ENCODE measurements around the gene CFAP77. TPM values are rescaled to one million over a fixed set of nuclear protein-coding genes. Genes with fewer than 3 reads are reported as not detected.

The CFAP77 gene
- total and polyA plus RNA-seq, 2 of the 4 experiments (the other 2 are of a cell fraction), result not detected

DNA sequence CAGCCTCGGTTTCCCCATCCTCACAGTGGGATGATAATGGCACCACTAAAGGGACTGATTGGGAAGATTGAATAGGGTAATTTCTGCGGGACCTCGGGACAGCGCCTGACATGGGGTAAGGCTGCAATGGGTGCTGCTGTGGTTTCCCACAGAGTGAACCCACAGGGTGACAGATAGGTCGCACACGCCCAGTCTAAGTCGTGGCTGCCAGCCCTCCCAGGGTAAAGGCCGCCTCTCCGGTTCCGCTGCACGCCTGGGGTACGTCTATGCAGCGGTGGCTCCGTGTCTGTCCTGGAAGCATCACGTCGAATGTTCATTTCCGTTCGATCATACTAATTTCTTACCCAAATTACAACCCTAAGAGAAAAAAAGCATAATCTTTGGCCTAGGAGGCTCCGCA lies 631 bp downstream of the CFAP77 start:
- TF ChIP-seq RCOR1 (IDR thresholded peaks at IDR 0.05; ENCODE audit: insufficient replicate concordance, low read length) (no peak), RAD21 (IDR thresholded peaks at IDR 0.05; ENCODE audit: low read length) (no peak), MAFK (IDR thresholded peaks at IDR 0.05; ENCODE audit: low read depth, low read length) (no peak), MXI1 (IDR thresholded peaks at IDR 0.05; ENCODE audit: borderline replicate concordance, low read depth, low read length) (no peak), BHLHE40 (IDR thresholded peaks at IDR 0.05; ENCODE audit: low read depth, low read length) (no peak), RFX5 (IDR thresholded peaks at IDR 0.05; ENCODE audit: low read depth, low read length) (no peak), CEBPB (IDR thresholded peaks at IDR 0.05; ENCODE audit: low read depth, low read length) (no peak), NFE2L2 (IDR thresholded peaks at IDR 0.05; ENCODE audit: low read depth, low read length) (no peak), POLR2A (IDR thresholded peaks at IDR 0.05; ENCODE audit: low read depth, low read length) (no peak), USF2 (IDR thresholded peaks at IDR 0.05; ENCODE audit: low read depth, low read length) (no peak), MAZ (IDR thresholded peaks at IDR 0.05; ENCODE audit: borderline replicate concordance, low read depth, low read length) (no peak), CHD1 (IDR thresholded peaks at IDR 0.05; ENCODE audit: low read depth, low read length) (no peak)
- TF ChIP-seq, protein P1, sequence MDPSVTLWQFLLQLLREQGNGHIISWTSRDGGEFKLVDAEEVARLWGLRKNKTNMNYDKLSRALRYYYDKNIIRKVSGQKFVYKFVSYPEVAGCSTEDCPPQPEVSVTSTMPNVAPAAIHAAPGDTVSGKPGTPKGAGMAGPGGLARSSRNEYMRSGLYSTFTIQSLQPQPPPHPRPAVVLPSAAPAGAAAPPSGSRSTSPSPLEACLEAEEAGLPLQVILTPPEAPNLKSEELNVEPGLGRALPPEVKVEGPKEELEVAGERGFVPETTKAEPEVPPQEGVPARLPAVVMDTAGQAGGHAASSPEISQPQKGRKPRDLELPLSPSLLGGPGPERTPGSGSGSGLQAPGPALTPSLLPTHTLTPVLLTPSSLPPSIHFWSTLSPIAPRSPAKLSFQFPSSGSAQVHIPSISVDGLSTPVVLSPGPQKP (IDR thresholded peaks at IDR 0.05; ENCODE audit: borderline replicate concordance, low read depth, low read length), result no peak
- no peak for ATAC-seq (ENCODE audit: low read depth)

More for the DNA sequence above, 631 bp downstream of the CFAP77 start:
- dilution Hi-C loops (cut with HindIII; ENCODE audit: low sequenced_read_pairs, unreplicated experiment) (no loop called here), intact Hi-C loops (cut with micrococcal nuclease) (loop anchor here (1.0 to 10.0 kb wide), 4 partner anchors 94 to 494 kb away; no protein-coding TSS in a partner anchor), in situ Hi-C loops (cut with MboI; ENCODE audit: low sequenced_read_pairs) (no loop called here)
- no peak overlapping the region for H3K4me3 ChIP-seq (ENCODE audit: insufficient read depth, low read depth, low read length)
- no peak overlapping the region for H2AK5ac ChIP-seq (ENCODE audit: low read depth, low read length)
- no peak overlapping the region for H4K5ac ChIP-seq (ENCODE audit: low read depth, low read length)
- H4K8ac ChIP-seq (ENCODE audit: low read depth in 2 of 2, low read length in 2 of 2), result no peak overlapping the region
- WGBS, 2 experiments (ENCODE audit: extremely low coverage in 2 of 2, insufficient read length in 1 of 2), result 15% methylated on average over 10 of the region's 19 CpGs; no CpG with 5 or more reads in 1 of the 2 experiments
- POLR2A ChIA-PET (ENCODE audit: unreplicated experiment), result no interaction called here
- no peaks in the 10 kb centered on the region for H4K20me1 ChIP-seq (ENCODE audit: insufficient read depth, low read length)
- no peak overlapping the region for H2AK9ac ChIP-seq (replicated peaks; ENCODE audit: low read depth, low read length, poor library complexity)
- H3K9me1 ChIP-seq (ENCODE audit: insufficient read depth, low read length), result peaks cover 7% of the 10 kb centered on the region; the same call in 1 of the 2 replicates
- no peak overlapping the region for H3K18ac ChIP-seq (ENCODE audit: low read depth, low read length)
- no peaks in the 10 kb centered on the region for H3K9me3 ChIP-seq (ENCODE audit: control insufficient read depth, insufficient read depth, low read length)
- H2BK20ac ChIP-seq (ENCODE audit: low read depth, low read length), result no peak overlapping the region
- no peak overlapping the region for H3K27ac ChIP-seq (ENCODE audit: insufficient read depth, low read length)
- H2BK5ac ChIP-seq (ENCODE audit: low read depth, low read length, poor library complexity, severe bottlenecking), result no peak overlapping the region
- no peaks in the 10 kb centered on the region for H3K36me3 ChIP-seq (ENCODE audit: control insufficient read depth, insufficient read depth, low read length)
- no peaks in the 10 kb centered on the region; the same call in 1 of the 2 replicates for H3K4me1 ChIP-seq (ENCODE audit: control insufficient read depth, insufficient read depth, low read length)
- CTCF ChIA-PET, result no interaction called here
- no peak overlapping the region for H2BK120ac ChIP-seq (ENCODE audit: low read depth, low read length)
- H3K79me1 ChIP-seq (ENCODE audit: low read depth in 1 of 2, low read length in 2 of 2), result peaks cover 4 to 5% of the 10 kb centered on the region in 2 experiments; a peak in 3 of 4 replicates
- H4K91ac ChIP-seq (ENCODE audit: insufficient read depth, low read depth, low read length), result no peak overlapping the region
- H3K4ac ChIP-seq (ENCODE audit: low read depth, low read length), result no peak overlapping the region
- no peak overlapping the region for H3K56ac ChIP-seq (ENCODE audit: extremely low read depth, insufficient read depth, low read length)
- no TSS peak for BruUV-seq (replicated peaks)
- no peak overlapping the region for H2BK15ac ChIP-seq (ENCODE audit: low read depth, low read length)
- H3K27me3 ChIP-seq (ENCODE audit: control insufficient read depth, insufficient read depth, low read length), result peaks cover 38% of the 10 kb centered on the region
- H3K14ac ChIP-seq (replicated peaks; ENCODE audit: low read depth, low read length), result no peak overlapping the region
- DNase-seq, result no peak
- peak overlapping the region; percentile 20; the same call in 1 of the 2 replicates for H3K4me2 ChIP-seq (ENCODE audit: low read depth, low read length)
- no peak overlapping the region; the same call in 1 of the 2 replicates for H3K23ac ChIP-seq (ENCODE audit: low read depth, low read length)
- peak overlapping the region; percentile 97 for H2AFZ ChIP-seq (replicated peaks; ENCODE audit: low read length, poor library complexity)
- no peak overlapping the region for H3K9ac ChIP-seq (ENCODE audit: low read depth, low read length)
